GM19395 (cell line): ENCODE measurements around the gene RPS19BP1.

Source experiments
- ATAC-seq: cut with Tn5 transposase; IDR thresholded peaks from one replicate; pipeline ENCODE4 v1.9.1; 2021; ENCODE audit warnings: mild to moderate bottlenecking, moderate library complexity; ENCODE audit not compliant: unreplicated experiment

The RPS19BP1 gene

GRCh38 chr22:39559456-39560105 lies 27.0 kb upstream of the RPS19BP1 start:
- no peak for ATAC-seq

GRCh38 chr22:39558950-39559349 lies 26.4 kb upstream of the RPS19BP1 start:
- ATAC-seq, result no peak

- ATAC-seq, result no peak
These were observed 25.7 kb upstream of the RPS19BP1 start for GRCh38 chr22:39558254-39558727.

GRCh38 chr22:39556970-39557841 lies 24.7 kb upstream of the RPS19BP1 start:
- no peak for ATAC-seq

- no peak for ATAC-seq
These were observed 21.6 kb upstream of the RPS19BP1 start for GRCh38 chr22:39554151-39554550.

GRCh38 chr22:39553429-39553828 lies 20.9 kb upstream of the RPS19BP1 start:
- no peak for ATAC-seq

- ATAC-seq, result no peak
These were observed 15.0 kb upstream of the RPS19BP1 start for GRCh38 chr22:39547587-39547947.

- no peak for ATAC-seq
These were observed 14.5 kb upstream of the RPS19BP1 start for GRCh38 chr22:39546889-39547586.

GRCh38 chr22:39545386-39546365 lies 13.1 kb upstream of the RPS19BP1 start:
- no peak for ATAC-seq

- no peak for ATAC-seq
These were observed 10.5 kb upstream of the RPS19BP1 start for GRCh38 chr22:39543095-39543494.

GRCh38 chr22:39537975-39538374 lies 5.4 kb upstream of the RPS19BP1 start:
- ATAC-seq, result no peak

GRCh38 chr22:39536711-39537110 lies 4.2 kb upstream of the RPS19BP1 start:
- no peak for ATAC-seq

GRCh38 chr22:39535831-39536449 lies 3.4 kb upstream of the RPS19BP1 start:
- ATAC-seq, result no peak

- no peak for ATAC-seq
These were observed 2.8 kb upstream of the RPS19BP1 start for GRCh38 chr22:39535357-39535725.

GRCh38 chr22:39534591-39535356 lies 2.2 kb upstream of the RPS19BP1 start:
- no peak for ATAC-seq

- ATAC-seq, result no peak
These were observed 1.6 kb upstream of the RPS19BP1 start for GRCh38 chr22:39534092-39534506.

GRCh38 chr22:39530692-39531331 lies 1.7 kb downstream of the RPS19BP1 start:
- ATAC-seq, result no peak

- ATAC-seq, result no peak
These were observed 2.4 kb downstream of the RPS19BP1 start for GRCh38 chr22:39530116-39530515.

- ATAC-seq, result no peak
These were observed 3.1 kb downstream of the RPS19BP1 start for GRCh38 chr22:39529487-39529851.
